ENCODE data around the gene ZBTB33. TPM values are rescaled to one million over a fixed set of nuclear protein-coding genes. Genes with fewer than 3 reads are reported as not detected.

The ZBTB33 gene
- total RNA-seq (2021; fragmentation: NEBNext Ultra II Directional; extraction: Animal tissue kit (Norgen Biotek cat#: 25700)): 10 to 100 TPM in 3 of 6 experiments, 1 to 10 TPM in 3; 7.4 to 11.4 (median 10.1) TPM
- long read RNA-seq, full-length matches to known transcripts: 3 of 8 reads
- long read RNA-seq, partial matches to known transcripts: 0 of 8 reads
- long read RNA-seq, other reads (novel, unspliced or antisense): 5 of 8 reads

DNA sequence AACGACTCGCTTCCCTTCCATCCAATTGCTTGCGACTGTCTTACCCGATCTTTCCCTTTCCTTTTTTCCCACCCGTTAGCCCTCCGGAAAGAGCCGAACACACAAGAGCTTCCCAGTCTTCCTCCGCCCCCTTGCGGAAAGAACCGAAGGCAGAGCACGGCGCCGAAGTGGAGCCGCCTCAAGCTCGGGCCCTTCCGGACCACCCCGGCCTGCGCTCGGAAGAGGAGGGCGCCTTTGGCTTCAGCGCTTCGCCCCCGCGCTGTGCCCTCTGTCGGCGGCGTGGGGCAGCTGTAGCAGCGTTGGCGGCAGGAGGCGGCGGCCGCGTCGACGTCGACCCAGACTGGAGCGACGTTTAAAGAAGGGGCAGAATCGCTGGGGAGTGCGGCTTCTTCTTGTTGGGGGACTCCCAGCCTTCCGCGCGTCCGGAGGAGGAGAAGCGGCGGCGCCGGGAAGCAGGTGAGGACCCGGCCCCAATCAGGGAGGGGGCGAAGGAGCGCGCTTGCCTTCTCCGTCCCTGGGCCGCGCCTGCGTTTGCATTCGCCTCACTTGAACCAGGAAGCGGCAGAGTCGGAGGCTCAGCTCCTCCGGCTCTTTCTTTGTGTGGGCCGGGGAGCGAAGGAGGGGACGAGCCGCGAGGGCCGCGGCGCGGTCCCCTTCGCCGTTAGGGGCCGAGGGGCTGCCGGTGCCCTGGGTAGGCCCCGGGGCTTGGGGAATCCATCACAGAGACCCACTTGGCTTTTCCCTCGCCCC is at the start of gene ZBTB33:
ZBTB33 (plus strand) TSS at position 291 of the 750 bp plus-strand sequence. CDS start 2,604 bp downstream, outside the sequence.
- Mint-ChIP-seq H3K4me3 (peak within 1 kb of the TSS; percentile 96), H3K4me1 (ENCODE audit: low read depth) (peaks cover 13% of the 10 kb centered on the region), H3K36me3 (ENCODE audit: low read depth) (0 out of 2 replicates have a peak, but pooled peaks cover 5% of the 10 kb centered on the region), H3K9me3 (no peaks in the 10 kb centered on the region), H3K27ac (peak within 1 kb of the TSS; percentile 92), H3K27me3 (ENCODE audit: insufficient read depth) (no peaks in the 10 kb centered on the region; the same call in 1 of the 2 replicates)
- peak; percentile 80 for TF ChIP-seq CTCF (IDR thresholded peaks at IDR 0.05)
- peak; percentile 91 for DNase-seq

DNA sequence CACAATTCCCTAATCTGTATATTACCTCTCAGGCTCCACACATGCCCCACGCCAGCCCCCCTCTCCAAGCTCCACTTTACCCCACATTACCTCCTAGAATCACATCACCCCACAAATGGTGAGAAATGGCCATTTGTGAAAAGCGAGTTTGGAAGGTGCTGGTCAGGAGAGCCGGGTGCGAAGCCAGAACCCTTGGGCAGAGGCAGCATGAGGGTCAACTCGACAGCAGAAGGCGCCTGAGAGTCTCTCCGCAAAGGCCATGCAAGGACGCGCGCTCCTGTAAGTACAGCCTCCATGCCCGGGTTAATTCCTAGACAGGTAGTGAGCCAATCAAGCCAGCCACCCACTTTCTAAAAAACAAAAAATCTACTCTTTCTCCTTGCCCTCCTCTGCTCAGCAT is 49.8 kb upstream of the ZBTB33 start:
- TF ChIP-seq CTCF (IDR thresholded peaks at IDR 0.05): no peak
- Mint-ChIP-seq H3K27ac (no peak overlapping the region), H3K27me3 (ENCODE audit: insufficient read depth) (peaks cover 8% of the 10 kb centered on the region), H3K4me1 (ENCODE audit: low read depth) (no peaks in the 10 kb centered on the region), H3K9me3 (no peaks in the 10 kb centered on the region), H3K36me3 (ENCODE audit: low read depth) (no peaks in the 10 kb centered on the region), H3K4me3 (no peak overlapping the region)
- no peak for DNase-seq

- Mint-ChIP-seq H3K36me3 (ENCODE audit: low read depth) (no peaks in the 10 kb centered on the region), H3K4me1 (ENCODE audit: low read depth) (no peaks in the 10 kb centered on the region), H3K9me3 (no peaks in the 10 kb centered on the region), H3K4me3 (no peak overlapping the region), H3K27me3 (ENCODE audit: insufficient read depth) (peaks cover 12% of the 10 kb centered on the region), H3K27ac (no peak overlapping the region)
- no peak for TF ChIP-seq CTCF (IDR thresholded peaks at IDR 0.05)
- DNase-seq: no peak
Observed at GRCh38 chrX:120205816-120206753, 44.5 kb upstream of the ZBTB33 start.

- H3K27me3 Mint-ChIP-seq (ENCODE audit: insufficient read depth): peaks cover 12% of the 10 kb centered on the region
- no peak for TF ChIP-seq CTCF (IDR thresholded peaks at IDR 0.05)
- no peaks in the 10 kb centered on the region for H3K9me3 Mint-ChIP-seq
- H3K4me1 Mint-ChIP-seq (ENCODE audit: low read depth): no peaks in the 10 kb centered on the region
- no peak overlapping the region for H3K27ac Mint-ChIP-seq
- no peak for DNase-seq
- no peak overlapping the region for H3K4me3 Mint-ChIP-seq
- H3K36me3 Mint-ChIP-seq (ENCODE audit: low read depth): no peaks in the 10 kb centered on the region
Observed at GRCh38 chrX:120207009-120207605, 43.5 kb upstream of the ZBTB33 start.
